Liver (tissue), 3 donors: Measurements from ENCODE around the gene MEF2A.

Experiments
- HNF4A ChIP-seq, 2 donors: conservative IDR thresholded peaks; 2 replicates each; pipeline ENCODE4 v1.6.1; 2016; ENCODE audit warnings: antibody characterized with exemption in 2 of 2, mild to moderate bottlenecking in 2 of 2
- RAD21 ChIP-seq, 2 donors: IDR thresholded peaks; 2 replicates each; pipeline ENCODE4 v1.6.1; 2016; ENCODE audit warnings: antibody characterized with exemption in 2 of 2, mild to moderate bottlenecking in 2 of 2
- SP1 ChIP-seq: IDR thresholded peaks from 2 replicates; pipeline ENCODE4 v1.6.1; 2018; ENCODE audit warnings: antibody characterized with exemption, mild to moderate bottlenecking
- TF ChIP-seq, protein P1 (sequence below): fragments of 150-350 bp; IDR thresholded peaks from 2 replicates; pipeline ENCODE4 v1.5.1; 2017; ENCODE audit warnings: improper control_type of control experiment, low read depth, low read length; ENCODE audit not compliant: missing input control
- TF ChIP-seq, protein P2 (sequence below): IDR thresholded peaks from 2 replicates; pipeline ENCODE4 v1.6.1; 2016; ENCODE audit warnings: antibody characterized with exemption
- TF ChIP-seq, protein P3 (sequence below): IDR thresholded peaks from 2 replicates; pipeline ENCODE4 v1.6.1; 2016; ENCODE audit warnings: antibody characterized with exemption
- TF ChIP-seq, protein P4 (sequence below): IDR thresholded peaks from 2 replicates; pipeline ENCODE4 v1.6.1; 2016; ENCODE audit warnings: antibody characterized with exemption
- donor health status: healthy.
- donor health status: healthy.

DNA sequence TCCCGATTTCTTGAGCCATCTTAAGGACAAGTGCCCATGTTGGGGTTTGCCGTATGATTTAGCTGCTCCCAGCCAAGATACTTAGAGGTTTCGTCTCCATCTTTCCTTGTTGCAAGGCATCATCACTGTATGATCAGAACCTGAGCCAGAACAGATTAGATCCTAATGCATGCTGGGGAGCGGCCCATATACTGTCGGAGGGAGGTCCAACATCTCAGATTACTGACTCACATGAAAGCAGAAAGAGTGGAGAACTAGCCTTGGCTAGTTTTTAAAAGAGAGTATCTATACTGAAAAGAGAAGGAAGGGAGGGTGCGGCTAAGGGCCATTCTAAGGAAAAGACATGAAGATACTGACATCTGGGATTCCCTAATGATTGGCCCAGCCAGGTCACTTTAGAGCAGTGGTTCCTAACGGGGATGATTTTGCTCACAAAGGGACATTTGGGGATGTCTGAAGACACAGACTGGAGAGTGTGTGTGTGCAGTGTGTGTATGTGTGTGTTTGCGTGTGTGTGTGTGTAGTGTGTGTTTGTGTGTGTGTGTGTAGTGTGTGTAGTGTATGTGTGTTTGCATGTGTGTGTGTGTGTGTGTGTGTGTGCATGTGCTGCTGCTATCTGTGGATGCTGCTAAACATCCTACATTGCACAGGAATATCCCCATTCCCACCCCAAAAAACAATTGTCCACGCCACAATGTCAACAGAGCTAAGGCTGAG lies 179.7 kb downstream of the MEF2A start:
- TF ChIP-seq, protein P1, sequence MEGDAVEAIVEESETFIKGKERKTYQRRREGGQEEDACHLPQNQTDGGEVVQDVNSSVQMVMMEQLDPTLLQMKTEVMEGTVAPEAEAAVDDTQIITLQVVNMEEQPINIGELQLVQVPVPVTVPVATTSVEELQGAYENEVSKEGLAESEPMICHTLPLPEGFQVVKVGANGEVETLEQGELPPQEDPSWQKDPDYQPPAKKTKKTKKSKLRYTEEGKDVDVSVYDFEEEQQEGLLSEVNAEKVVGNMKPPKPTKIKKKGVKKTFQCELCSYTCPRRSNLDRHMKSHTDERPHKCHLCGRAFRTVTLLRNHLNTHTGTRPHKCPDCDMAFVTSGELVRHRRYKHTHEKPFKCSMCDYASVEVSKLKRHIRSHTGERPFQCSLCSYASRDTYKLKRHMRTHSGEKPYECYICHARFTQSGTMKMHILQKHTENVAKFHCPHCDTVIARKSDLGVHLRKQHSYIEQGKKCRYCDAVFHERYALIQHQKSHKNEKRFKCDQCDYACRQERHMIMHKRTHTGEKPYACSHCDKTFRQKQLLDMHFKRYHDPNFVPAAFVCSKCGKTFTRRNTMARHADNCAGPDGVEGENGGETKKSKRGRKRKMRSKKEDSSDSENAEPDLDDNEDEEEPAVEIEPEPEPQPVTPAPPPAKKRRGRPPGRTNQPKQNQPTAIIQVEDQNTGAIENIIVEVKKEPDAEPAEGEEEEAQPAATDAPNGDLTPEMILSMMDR, result no peak
- TF ChIP-seq, protein P2, sequence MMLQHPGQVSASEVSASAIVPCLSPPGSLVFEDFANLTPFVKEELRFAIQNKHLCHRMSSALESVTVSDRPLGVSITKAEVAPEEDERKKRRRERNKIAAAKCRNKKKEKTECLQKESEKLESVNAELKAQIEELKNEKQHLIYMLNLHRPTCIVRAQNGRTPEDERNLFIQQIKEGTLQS, result no peak
- TF ChIP-seq RAD21 (IDR thresholded peaks at IDR 0.05) (no peak), HNF4A (conservative IDR thresholded peaks at IDR 0.05) (no peak), SP1 (no peak)
- TF ChIP-seq, protein P3, sequence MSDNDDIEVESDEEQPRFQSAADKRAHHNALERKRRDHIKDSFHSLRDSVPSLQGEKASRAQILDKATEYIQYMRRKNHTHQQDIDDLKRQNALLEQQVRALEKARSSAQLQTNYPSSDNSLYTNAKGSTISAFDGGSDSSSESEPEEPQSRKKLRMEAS, result no peak
- TF ChIP-seq, protein P4, sequence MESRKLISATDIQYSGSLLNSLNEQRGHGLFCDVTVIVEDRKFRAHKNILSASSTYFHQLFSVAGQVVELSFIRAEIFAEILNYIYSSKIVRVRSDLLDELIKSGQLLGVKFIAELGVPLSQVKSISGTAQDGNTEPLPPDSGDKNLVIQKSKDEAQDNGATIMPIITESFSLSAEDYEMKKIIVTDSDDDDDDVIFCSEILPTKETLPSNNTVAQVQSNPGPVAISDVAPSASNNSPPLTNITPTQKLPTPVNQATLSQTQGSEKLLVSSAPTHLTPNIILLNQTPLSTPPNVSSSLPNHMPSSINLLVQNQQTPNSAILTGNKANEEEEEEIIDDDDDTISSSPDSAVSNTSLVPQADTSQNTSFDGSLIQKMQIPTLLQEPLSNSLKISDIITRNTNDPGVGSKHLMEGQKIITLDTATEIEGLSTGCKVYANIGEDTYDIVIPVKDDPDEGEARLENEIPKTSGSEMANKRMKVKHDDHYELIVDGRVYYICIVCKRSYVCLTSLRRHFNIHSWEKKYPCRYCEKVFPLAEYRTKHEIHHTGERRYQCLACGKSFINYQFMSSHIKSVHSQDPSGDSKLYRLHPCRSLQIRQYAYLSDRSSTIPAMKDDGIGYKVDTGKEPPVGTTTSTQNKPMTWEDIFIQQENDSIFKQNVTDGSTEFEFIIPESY, result no peak
